ENCODE data around the gene CLIP4. TPM values are rescaled to one million over a fixed set of nuclear protein-coding genes. Genes with fewer than 3 reads are reported as not detected.

Gene CLIP4
- total and polyA plus RNA-seq, 2 of the 13 experiments (the other 11 are each of a cell fraction or from before 2014, with no cell fraction given), result 0.46 to 0.49 TPM

DNA sequence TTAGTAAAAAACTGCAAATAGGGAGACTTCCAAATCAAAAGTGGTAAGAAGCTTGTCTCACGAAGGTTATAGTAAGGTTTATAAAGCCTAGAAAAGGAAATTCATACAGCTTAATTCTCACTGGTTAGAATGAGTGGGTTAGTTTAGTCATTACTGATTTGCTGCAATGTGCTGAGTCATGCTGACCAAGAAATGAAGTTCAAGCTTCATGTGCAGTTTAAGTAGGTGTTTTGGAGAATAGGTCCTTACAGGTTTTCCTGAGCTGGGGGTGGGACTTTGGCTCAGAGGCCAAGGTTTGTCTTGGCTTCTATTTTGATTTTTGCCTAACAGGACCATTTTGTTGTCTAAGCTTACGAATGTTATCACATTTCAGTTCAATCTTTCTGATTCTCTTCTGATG is 15.1 kb downstream of the CLIP4 start:
- Histone ChIP-seq H4K20me1 (ENCODE audit: insufficient read depth, low read length) (no peaks in the 10 kb centered on the region), H3K79me2 (ENCODE audit: insufficient read depth, low read length) (no peaks in the 10 kb centered on the region), H2AFZ (ENCODE audit: low read length) (no peak overlapping the region), H3K9ac (ENCODE audit: insufficient read depth, low read depth, low read length) (no peak overlapping the region), H3K27ac (ENCODE audit: extremely low read length, insufficient read depth, low read length) (peak overlapping the region; percentile 15), H3K36me3 (replicated peaks in 1 of 2; ENCODE audit: control insufficient read depth in 1 of 2, insufficient read depth in 2 of 2, low read length in 2 of 2) (no peaks in the 10 kb centered on the region), H3K4me1 (ENCODE audit: insufficient read depth, low read length) (peaks cover 15% of the 10 kb centered on the region), H3K4me2 (ENCODE audit: low read depth, low read length) (no peak overlapping the region), H3K27me3 (ENCODE audit: control insufficient read depth in 1 of 2, insufficient read depth in 2 of 2, low read length in 2 of 2) (no peaks in the 10 kb centered on the region), H3K9me3 (ENCODE audit: low read length) (no peaks in the 10 kb centered on the region), H3K4me3 (replicated peaks in 1 of 3; ENCODE audit: insufficient read depth in 1 of 3, low read depth in 2 of 3, low read length in 3 of 3) (no peak overlapping the region)
- ChIA-PET CTCF (ENCODE audit: low intra/inter-chr PET ratio, low total read pairs) (no interaction called here), POLR2A (interaction anchor here (1.1 to 1.5 kb wide), 2 partner anchors 9 to 236 kb away, joined by 3 read pairs; partner anchors contain the start of gene WDR43)
- no TSS peak for BruUV-seq (replicated peaks)
- ATAC-seq (no peak), DNase-seq (ENCODE audit: low spot score) (peak; percentile 35), FAIRE-seq (no peak)
- in situ Hi-C loops (cut with HindIII; ENCODE audit: extremely low pct_ligation_motif_present, low pct_unique_long_range_greater_than_20kb), result no loop called here
- intact Hi-C loops (cut with micrococcal nuclease; ENCODE audit: unreplicated experiment), result loop anchor here (2.0 kb wide), 1 partner anchor 21 kb away; no protein-coding TSS in a partner anchor
- 87% methylated on average over 2 of the region's 2 CpGs for WGBS (ENCODE audit: low lambda C conversion rate)
- peak in 1 of 2 experiments; percentile 21; a peak in 1 of 4 replicates for TF ChIP-seq EP300 (IDR thresholded peaks at IDR 0.05; ENCODE audit: low read depth in 2 of 2, low read length in 2 of 2)
- 0 out of 2 replicates have a peak, but pooled peaks have one; percentile 24 for TF ChIP-seq EP300 (CRISPR knock-in tag; IDR thresholded peaks at IDR 0.05; ENCODE audit: borderline replicate concordance)
- 0 out of 2 replicates have a peak, but pooled peaks have one; percentile 20 for TF ChIP-seq FOXA3 (CRISPR knock-in tag; IDR thresholded peaks at IDR 0.05)
- TF ChIP-seq FOSL2 (CRISPR knock-in tag; IDR thresholded peaks at IDR 0.05), result peak; percentile 39
- TF ChIP-seq NFE2L2 (IDR thresholded peaks at IDR 0.05; ENCODE audit: low read length), result peak; percentile 99
- TF ChIP-seq MAFK (conservative IDR thresholded peaks at IDR 0.05 in 1 of 2, IDR thresholded peaks at IDR 0.05 in 1 of 2; ENCODE audit: low read length in 2 of 2), result peak; percentile 95 to 99
- peak; percentile 98 for TF ChIP-seq NFE2 (CRISPR knock-in tag; IDR thresholded peaks at IDR 0.05)
- TF ChIP-seq SALL1 (CRISPR knock-in tag; IDR thresholded peaks at IDR 0.05), result no peak
- peak; percentile 85 for TF ChIP-seq MAFG (CRISPR knock-in tag; IDR thresholded peaks at IDR 0.05)
- TF ChIP-seq ZNF256 (CRISPR knock-in tag; conservative IDR thresholded peaks at IDR 0.05), result no peak
- TF ChIP-seq ZNF367 (CRISPR knock-in tag; IDR thresholded peaks at IDR 0.05; ENCODE audit: borderline replicate concordance), result no peak
- peak; percentile 40; the same call in 1 of the 2 replicates for TF ChIP-seq GATAD2A (CRISPR knock-in tag; IDR thresholded peaks at IDR 0.05)
- TF ChIP-seq ZNF232 (CRISPR knock-in tag; IDR thresholded peaks at IDR 0.05; ENCODE audit: borderline replicate concordance), result no peak
- TF ChIP-seq HMG20A (CRISPR knock-in tag; IDR thresholded peaks at IDR 0.05; ENCODE audit: borderline replicate concordance), result peak; percentile 11; the same call in 1 of the 2 replicates
- 0 out of 2 replicates have a peak, but pooled peaks have one; percentile 5 for TF ChIP-seq NR2F6 (IDR thresholded peaks at IDR 0.05)
- TF ChIP-seq NR2F6 (CRISPR knock-in tag; IDR thresholded peaks at IDR 0.05), result no peak
- peak; percentile 97 for TF ChIP-seq MAFF (IDR thresholded peaks at IDR 0.05; ENCODE audit: low read depth, low read length)
